Effector memory CD8-positive, alpha-beta T cell (primary cell): Measurements from ENCODE around the gene TEPSIN.
A peak's percentile ranks its signal among the peaks of the same experiment; 100 is the strongest.

Experiments used
- ATAC-seq: fragments of 150-1000 bp; cut with Tn5 transposase; replicated peaks from 2 replicates; pipeline ENCODE4 v1.10.0; 2021; ENCODE audit warnings: mild to moderate bottlenecking, moderate library complexity
- DNase-seq, 3 experiments: peaks; one replicate each; pipeline ENCODE4 v3.0.0; 2021
- H3K27ac Mint-ChIP-seq, 2 donors: one replicate each; pipeline ENCODE4 v1.8.0; 2022; ENCODE audit warnings: mild to moderate bottlenecking in 2 of 2, mixed read lengths in 2 of 2, moderate library complexity in 2 of 2
- H3K27me3 Mint-ChIP-seq, 2 donors: one replicate each; pipeline ENCODE4 v1.8.0; 2022; ENCODE audit warnings: mixed read lengths in 2 of 2
- H3K36me3 Mint-ChIP-seq: one replicate; pipeline ENCODE4 v1.8.0; 2022; ENCODE audit warnings: mild to moderate bottlenecking, moderate library complexity, mixed read lengths; ENCODE audit not compliant: insufficient read depth
- H3K4me1 Mint-ChIP-seq, 2 donors: one replicate each; pipeline ENCODE4 v1.8.0; 2022; ENCODE audit warnings: low read depth in 2 of 2, mixed read lengths in 2 of 2
- H3K4me3 Mint-ChIP-seq, 2 donors: one replicate each; pipeline ENCODE4 v1.8.0; 2022; ENCODE audit warnings: mild to moderate bottlenecking in 2 of 2, mixed read lengths in 2 of 2, moderate library complexity in 2 of 2
- H3K9me3 Mint-ChIP-seq, 2 donors: one replicate each; pipeline ENCODE4 v1.8.0; 2022; ENCODE audit warnings: mixed read lengths in 2 of 2

The TEPSIN gene

GRCh38 chr17:81277946-81278693 is 39.3 kb upstream of the TEPSIN start:
- Mint-ChIP-seq H3K4me3 (no peak overlapping the region), H3K4me1 (peaks cover 3 to 9% of the 10 kb centered on the region in 2 donors), H3K36me3 (peaks cover 56% of the 10 kb centered on the region), H3K27ac (no peak overlapping the region), H3K27me3 (no peaks in the 10 kb centered on the region), H3K9me3 (no peaks in the 10 kb centered on the region)
- DNase-seq = no peak
- ATAC-seq = no peak

- no peak for ATAC-seq
- no peaks in the 10 kb centered on the region for H3K9me3 Mint-ChIP-seq
- H3K27me3 Mint-ChIP-seq = no peaks in the 10 kb centered on the region
- no peak overlapping the region for H3K4me3 Mint-ChIP-seq
- no peak for DNase-seq
- H3K4me1 Mint-ChIP-seq = peaks cover 3 to 11% of the 10 kb centered on the region in 2 donors
- H3K36me3 Mint-ChIP-seq = peaks cover 62% of the 10 kb centered on the region
- H3K27ac Mint-ChIP-seq = peak overlapping the region in 1 of 2 donors; percentile 35
These were observed 38.6 kb upstream of the TEPSIN start for GRCh38 chr17:81277421-81277820.

GRCh38 chr17:81276781-81277180 is 37.9 kb upstream of the TEPSIN start:
- H3K27me3 Mint-ChIP-seq = no peaks in the 10 kb centered on the region
- H3K36me3 Mint-ChIP-seq = peaks cover 66% of the 10 kb centered on the region
- no peak overlapping the region for H3K4me3 Mint-ChIP-seq
- DNase-seq = no peak
- H3K27ac Mint-ChIP-seq = peak overlapping the region in 1 of 2 donors; percentile 35
- no peak for ATAC-seq
- H3K4me1 Mint-ChIP-seq = peaks cover 3 to 11% of the 10 kb centered on the region in 2 donors
- no peaks in the 10 kb centered on the region for H3K9me3 Mint-ChIP-seq

GRCh38 chr17:81274471-81274855 is 35.6 kb upstream of the TEPSIN start:
- Mint-ChIP-seq H3K27me3 (no peaks in the 10 kb centered on the region), H3K9me3 (no peaks in the 10 kb centered on the region), H3K27ac (no peak overlapping the region), H3K4me1 (peaks cover 0 to 7% of the 10 kb centered on the region in 2 donors), H3K4me3 (no peak overlapping the region), H3K36me3 (peaks cover 63% of the 10 kb centered on the region)
- DNase-seq = no peak
- no peak for ATAC-seq

GRCh38 chr17:81273698-81274470 is 35.0 kb upstream of the TEPSIN start:
- Mint-ChIP-seq H3K4me3 (no peak overlapping the region), H3K36me3 (peaks cover 65% of the 10 kb centered on the region), H3K4me1 (peaks cover 0 to 7% of the 10 kb centered on the region in 2 donors), H3K27ac (no peak overlapping the region), H3K27me3 (no peaks in the 10 kb centered on the region), H3K9me3 (no peaks in the 10 kb centered on the region)
- ATAC-seq = no peak
- DNase-seq = no peak

GRCh38 chr17:81272616-81273015 is 33.8 kb upstream of the TEPSIN start:
- Mint-ChIP-seq H3K36me3 (peaks cover 64% of the 10 kb centered on the region), H3K27ac (no peak overlapping the region), H3K4me1 (peaks cover 0 to 9% of the 10 kb centered on the region in 2 donors), H3K9me3 (no peaks in the 10 kb centered on the region), H3K27me3 (no peaks in the 10 kb centered on the region), H3K4me3 (no peak overlapping the region)
- no peak for DNase-seq
- no peak for ATAC-seq

- H3K27ac Mint-ChIP-seq = no peak overlapping the region
- peaks cover 0 to 11% of the 10 kb centered on the region in 2 donors for H3K4me1 Mint-ChIP-seq
- no peaks in the 10 kb centered on the region for H3K9me3 Mint-ChIP-seq
- no peak for ATAC-seq
- no peaks in the 10 kb centered on the region for H3K27me3 Mint-ChIP-seq
- DNase-seq = no peak
- H3K36me3 Mint-ChIP-seq = peaks cover 62% of the 10 kb centered on the region
- no peak overlapping the region for H3K4me3 Mint-ChIP-seq
These were observed 32.4 kb upstream of the TEPSIN start for GRCh38 chr17:81271226-81271625.

GRCh38 chr17:81270279-81270678 is 31.4 kb upstream of the TEPSIN start:
- peaks cover 0 to 12% of the 10 kb centered on the region in 2 donors for H3K4me1 Mint-ChIP-seq
- H3K9me3 Mint-ChIP-seq = no peaks in the 10 kb centered on the region
- no peak overlapping the region for H3K4me3 Mint-ChIP-seq
- DNase-seq (no peak), ATAC-seq (no peak)
- H3K36me3 Mint-ChIP-seq = peaks cover 63% of the 10 kb centered on the region
- H3K27me3 Mint-ChIP-seq = no peaks in the 10 kb centered on the region
- peak overlapping the region in 1 of 2 donors; percentile 70 for H3K27ac Mint-ChIP-seq

- Mint-ChIP-seq H3K4me1 (peaks cover 0 to 10% of the 10 kb centered on the region in 2 donors), H3K36me3 (peaks cover 67% of the 10 kb centered on the region), H3K27ac (peak overlapping the region; percentile 11 to 60), H3K9me3 (no peaks in the 10 kb centered on the region), H3K27me3 (no peaks in the 10 kb centered on the region), H3K4me3 (no peak overlapping the region)
- no peak for DNase-seq
- ATAC-seq = no peak
These were observed 28.7 kb upstream of the TEPSIN start for GRCh38 chr17:81267390-81268067.

GRCh38 chr17:81265576-81265975 is 26.7 kb upstream of the TEPSIN start:
- no peaks in the 10 kb centered on the region for H3K9me3 Mint-ChIP-seq
- DNase-seq (no peak), ATAC-seq (no peak)
- H3K36me3 Mint-ChIP-seq = peaks cover 64% of the 10 kb centered on the region
- no peak overlapping the region for H3K4me3 Mint-ChIP-seq
- no peaks in the 10 kb centered on the region for H3K27me3 Mint-ChIP-seq
- H3K27ac Mint-ChIP-seq = peak overlapping the region; percentile 77 to 82
- peaks cover 0 to 10% of the 10 kb centered on the region in 2 donors for H3K4me1 Mint-ChIP-seq

- Mint-ChIP-seq H3K4me1 (peaks cover 0 to 10% of the 10 kb centered on the region in 2 donors), H3K27ac (no peak overlapping the region), H3K4me3 (no peak overlapping the region), H3K9me3 (no peaks in the 10 kb centered on the region), H3K27me3 (no peaks in the 10 kb centered on the region), H3K36me3 (peaks cover 57% of the 10 kb centered on the region)
- DNase-seq = no peak
- ATAC-seq = no peak
These were observed 25.8 kb upstream of the TEPSIN start for GRCh38 chr17:81264640-81265039.

GRCh38 chr17:81263371-81264181 is 24.7 kb upstream of the TEPSIN start:
- H3K27ac Mint-ChIP-seq = no peak overlapping the region
- no peaks in the 10 kb centered on the region for H3K27me3 Mint-ChIP-seq
- no peak for ATAC-seq
- H3K4me3 Mint-ChIP-seq = no peak overlapping the region
- no peak for DNase-seq
- H3K36me3 Mint-ChIP-seq = peaks cover 51% of the 10 kb centered on the region
- peaks cover 0 to 10% of the 10 kb centered on the region in 2 donors for H3K4me1 Mint-ChIP-seq
- H3K9me3 Mint-ChIP-seq = no peaks in the 10 kb centered on the region
